Activated CD8-positive, alpha-beta memory T cell treated with anti-CD3 and anti-CD28 coated beads for 1 hour (primary cell): ENCODE measurements around the gene ARGLU1.

Experiments used
- DNase-seq, 2 donors: peaks; one replicate each; pipeline ENCODE4 v3.0.0-alpha.2; 2020; ENCODE audit warnings: low read depth in 1 of 2; ENCODE audit errors: extremely low read depth in 1 of 2

The ARGLU1 gene

GRCh38 chr13:106526738-106527444 is 41.0 kb downstream of the ARGLU1 start:
- DNase-seq, result no peak

DNA sequence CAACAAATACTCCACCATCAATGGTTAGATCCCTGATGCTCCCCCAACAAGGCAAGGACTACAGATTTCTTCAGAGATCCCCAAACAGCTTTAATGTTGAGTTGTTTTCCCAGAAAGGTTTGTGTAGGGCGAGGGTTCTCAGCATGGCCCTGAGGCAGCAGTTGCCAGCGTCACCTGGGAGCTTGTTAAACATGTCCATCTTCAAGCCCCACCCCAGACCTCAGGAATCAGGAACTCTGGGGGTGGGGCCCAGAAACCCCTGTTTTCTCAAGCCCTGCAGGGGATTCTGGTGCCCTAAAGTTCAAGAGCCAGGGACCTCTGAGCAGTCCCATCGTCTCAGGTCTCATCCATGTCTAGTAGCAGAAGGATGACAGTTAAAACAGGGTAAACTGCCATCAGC is 42.1 kb downstream of the ARGLU1 start:
- no peak for DNase-seq

DNA sequence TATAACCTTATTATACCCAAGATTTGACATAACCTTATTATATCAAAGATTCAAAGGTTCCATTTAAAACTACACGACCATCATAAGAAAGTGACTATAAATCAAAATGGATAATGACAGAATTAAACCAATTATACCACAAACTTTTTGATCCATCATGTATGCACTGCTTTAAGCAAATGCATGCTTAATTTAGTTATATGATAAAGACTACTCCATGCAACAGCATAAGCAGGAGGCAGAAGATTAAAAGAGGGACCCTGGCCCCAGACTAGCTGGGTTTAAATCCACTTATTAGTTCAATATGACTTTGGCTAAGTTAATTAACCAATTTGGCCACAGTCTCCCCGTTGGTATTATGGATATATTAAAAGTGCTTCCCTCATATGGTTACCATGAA is 43.8 kb downstream of the ARGLU1 start:
- DNase-seq, result no peak

- DNase-seq, result no peak
Observed at GRCh38 chr13:106523576-106523975, 44.4 kb downstream of the ARGLU1 start.

GRCh38 chr13:106522898-106523525 is 44.9 kb downstream of the ARGLU1 start:
- DNase-seq, result no peak

DNA sequence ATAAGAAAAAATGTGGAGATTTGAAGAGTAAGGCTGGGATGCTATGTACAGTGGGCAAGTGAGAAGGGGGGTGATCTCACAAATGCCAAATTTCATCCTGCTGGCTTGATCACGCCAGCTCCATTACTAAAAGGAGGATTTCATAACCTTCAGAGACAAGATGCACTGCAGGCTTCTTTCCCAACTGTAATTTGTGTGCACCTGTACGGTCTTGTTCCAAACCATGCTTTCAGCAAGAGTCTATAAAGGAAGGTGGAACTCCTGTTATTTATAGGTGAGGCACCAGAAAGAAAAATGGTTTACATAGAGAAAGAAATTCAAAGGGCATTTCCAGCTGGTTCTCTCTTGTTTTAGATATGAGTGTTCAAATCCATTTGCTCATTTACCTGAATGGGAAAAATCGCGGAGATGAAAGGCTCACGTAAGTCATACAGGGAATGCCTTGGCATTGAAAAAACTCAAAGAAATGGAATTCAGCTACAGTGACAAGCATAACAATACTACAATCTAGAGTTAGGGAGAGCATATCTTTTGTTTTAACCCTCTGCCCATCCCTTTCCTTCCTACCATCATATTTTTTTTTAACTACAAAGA is 45.7 kb downstream of the ARGLU1 start:
- DNase-seq, result no peak

- no peak for DNase-seq
Observed at GRCh38 chr13:106521095-106521799, 46.7 kb downstream of the ARGLU1 start.

- DNase-seq, result no peak
Observed at GRCh38 chr13:106520251-106521054, 47.5 kb downstream of the ARGLU1 start.

- no peak for DNase-seq
Observed at GRCh38 chr13:106518512-106518911, 49.4 kb downstream of the ARGLU1 start.

DNA sequence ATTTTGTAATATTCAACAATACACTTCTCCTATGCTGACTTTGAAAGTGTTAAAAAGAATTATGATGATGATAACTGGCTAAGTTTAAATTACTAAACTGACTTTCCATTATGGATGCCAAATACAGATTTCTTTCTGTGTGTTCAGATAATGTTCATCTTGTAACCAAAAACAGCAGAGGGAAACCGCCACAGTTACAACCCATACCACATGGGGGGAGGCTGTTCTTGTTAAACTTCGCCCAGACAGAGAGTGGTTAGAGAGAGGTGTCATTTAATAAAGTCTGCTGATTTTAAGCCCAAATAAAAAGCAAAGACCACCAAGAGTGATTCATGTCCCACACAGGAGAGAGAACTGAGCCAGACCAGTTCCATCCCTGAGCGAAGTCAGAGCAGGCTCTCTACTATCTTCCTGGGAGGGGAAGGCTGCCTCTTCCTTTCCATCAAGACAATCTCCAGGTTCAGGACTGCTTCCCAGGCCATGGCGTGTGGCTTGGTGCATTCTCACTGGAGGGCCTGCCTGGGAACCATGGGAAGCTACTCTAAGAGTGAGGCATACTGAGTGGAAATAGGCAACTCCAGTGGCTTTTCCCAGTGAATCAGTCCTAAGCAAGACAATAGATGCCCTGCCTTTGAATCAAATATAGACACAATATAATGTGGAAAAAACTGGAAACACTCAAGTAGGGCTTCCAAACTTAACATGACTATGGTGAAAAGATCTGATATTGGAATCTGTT is 50.7 kb downstream of the ARGLU1 start:
- no peak for DNase-seq

DNA sequence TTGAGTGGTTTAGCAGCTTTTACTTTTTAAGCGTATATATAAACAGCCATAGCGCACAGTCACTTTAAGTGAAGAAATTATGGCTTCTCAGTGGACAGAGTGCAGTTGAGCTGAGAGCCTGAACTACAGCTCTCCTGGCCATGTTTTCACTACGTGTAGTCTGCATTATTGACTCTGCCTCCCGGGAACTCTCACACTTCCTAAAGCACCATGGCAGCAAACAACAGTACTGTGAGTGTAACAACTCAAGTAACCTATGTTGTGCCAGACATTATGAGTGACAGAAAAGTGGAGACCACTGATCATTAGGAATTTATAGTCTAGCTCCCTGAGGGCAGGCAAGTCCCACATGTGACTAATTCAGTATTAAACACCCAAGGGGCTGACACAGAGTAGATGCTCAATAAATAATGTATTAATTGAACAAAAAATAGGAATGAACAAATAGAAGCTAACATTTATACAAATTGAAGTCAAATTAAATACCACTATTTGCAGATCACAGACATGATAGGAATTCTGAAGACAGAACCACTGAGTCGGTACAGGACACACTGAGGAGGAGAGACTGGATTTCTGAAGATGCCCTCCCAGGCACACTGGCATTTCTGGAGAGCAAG is 52.2 kb downstream of the ARGLU1 start:
- no peak for DNase-seq

- DNase-seq, result no peak
Observed at GRCh38 chr13:106514928-106515634, 52.9 kb downstream of the ARGLU1 start.

GRCh38 chr13:106513025-106513983 is 54.6 kb downstream of the ARGLU1 start:
- no peak for DNase-seq

DNA sequence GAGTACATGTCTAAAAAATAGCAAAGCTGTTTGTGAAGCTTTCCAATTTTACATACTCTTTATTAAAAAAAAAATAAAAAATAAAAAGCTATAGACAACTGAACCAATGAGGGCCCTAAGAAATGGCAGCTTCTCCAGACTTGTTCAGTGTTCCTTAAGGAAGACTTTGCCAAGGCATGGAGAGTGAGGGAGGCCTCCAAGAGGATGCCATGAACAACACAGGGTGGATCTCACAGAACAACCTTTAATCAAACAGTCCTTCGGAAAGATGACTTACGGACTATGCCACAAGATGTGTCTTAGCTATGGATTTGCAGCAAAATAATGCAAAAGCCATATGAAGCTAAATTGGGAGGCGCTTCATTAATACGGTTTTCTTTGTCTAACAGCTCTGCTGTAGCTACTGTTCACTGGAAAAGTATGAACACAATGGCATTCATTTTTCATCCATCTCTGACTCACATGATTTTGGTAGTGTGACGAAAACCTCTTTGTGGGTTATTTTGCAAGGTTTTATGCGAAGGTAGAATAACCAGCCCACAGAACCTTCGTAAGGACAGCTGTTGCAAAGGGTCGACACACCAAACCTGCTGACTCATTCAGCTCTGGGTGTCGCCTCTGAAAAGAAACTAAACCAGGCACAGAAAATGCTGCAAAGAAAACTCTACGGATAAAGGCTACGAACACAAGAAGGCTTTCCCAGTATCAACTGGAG is 60.2 kb downstream of the ARGLU1 start:
- DNase-seq, result no peak

DNA sequence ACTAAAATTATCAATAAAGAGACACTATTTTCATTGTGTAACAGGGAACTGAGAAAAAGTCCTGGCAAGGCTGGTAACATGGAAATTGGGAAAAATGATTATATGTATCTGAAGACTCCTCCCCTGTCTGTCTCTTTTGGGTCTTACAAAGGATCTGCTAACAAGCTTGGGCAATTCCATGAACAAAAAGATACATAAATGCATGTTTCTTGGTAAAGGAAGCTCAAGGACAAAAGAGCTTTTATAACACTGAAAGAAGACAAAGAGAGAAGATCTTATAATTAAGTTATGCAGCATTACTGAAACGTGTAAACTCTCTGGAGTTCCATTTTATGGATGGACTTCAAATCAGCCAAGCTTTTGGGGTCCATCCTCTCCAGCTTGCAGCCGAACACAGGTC is 61.7 kb downstream of the ARGLU1 start:
- DNase-seq, result no peak

DNA sequence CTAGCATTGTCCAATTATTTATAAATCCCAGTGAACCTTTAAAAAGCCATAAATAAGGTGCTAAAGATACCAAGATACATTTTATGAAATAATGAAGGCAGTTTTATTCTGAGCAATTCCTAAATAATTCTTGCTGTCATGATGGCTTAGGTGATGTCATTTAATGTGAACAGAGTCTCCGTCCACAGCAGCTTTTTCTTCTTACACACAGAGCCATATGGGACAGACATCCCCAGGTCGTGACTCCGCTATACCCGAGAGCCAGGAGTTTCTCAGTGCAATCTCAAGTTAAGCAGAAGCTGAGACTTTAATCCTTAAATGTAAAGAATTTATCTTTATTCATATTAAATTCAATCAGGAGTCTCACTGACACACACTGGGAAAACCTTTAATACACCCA is 62.2 kb downstream of the ARGLU1 start:
- DNase-seq, result no peak

- DNase-seq, result no peak
Observed at GRCh38 chr13:106505295-106505694, 62.6 kb downstream of the ARGLU1 start.
